HuH-7.5 (cell line): ENCODE results near the gene PLCB1.

Source experiments
- DNase-seq: peaks from one replicate; pipeline ENCODE4 v3.0.0; 2011; ENCODE audit warnings: low spot score

PLCB1 gene

GRCh38 chr20:8246716-8247115 is 114.7 kb downstream of the PLCB1 start:
- no peak for DNase-seq

DNA sequence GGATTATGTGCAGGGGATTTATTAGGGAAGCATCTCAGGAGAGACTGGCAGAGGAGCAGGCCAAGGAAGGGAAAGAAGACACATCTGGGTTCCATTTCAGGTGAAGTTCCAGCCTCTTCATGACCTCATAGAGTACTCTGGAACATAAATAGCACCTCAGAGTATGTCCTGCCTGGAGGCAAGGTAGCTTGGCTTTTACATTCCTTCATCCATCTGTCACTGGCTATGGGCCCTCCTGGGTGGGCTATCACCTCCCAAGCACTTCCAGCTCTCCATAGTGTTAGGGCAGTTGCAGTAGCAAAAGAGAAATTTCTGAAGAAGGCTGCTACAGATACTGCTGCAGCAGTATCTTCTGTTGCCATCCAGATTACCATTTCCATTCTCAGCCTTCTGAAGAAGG is 116.0 kb downstream of the PLCB1 start:
- no peak for DNase-seq

DNA sequence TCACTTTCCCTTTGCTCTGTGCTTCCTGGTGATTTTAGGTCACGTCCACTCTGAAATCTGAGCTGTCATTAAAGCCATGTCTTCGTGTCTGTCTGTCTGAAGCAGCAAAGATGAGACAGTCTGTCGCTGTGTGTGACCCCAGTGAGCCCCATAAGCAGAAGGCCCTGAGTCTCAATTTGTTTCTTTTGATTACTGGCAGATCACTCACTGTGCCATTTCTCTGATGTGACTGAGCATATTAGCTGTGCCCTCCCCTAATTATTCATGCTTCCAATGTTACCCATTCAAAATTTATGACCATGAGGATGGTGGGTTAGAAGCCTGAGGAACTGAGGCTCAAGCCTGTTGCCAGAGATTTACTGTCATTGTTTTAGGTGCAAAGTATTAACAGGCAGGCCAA is 117.6 kb downstream of the PLCB1 start:
- no peak for DNase-seq

GRCh38 chr20:8250539-8251200 is 118.6 kb downstream of the PLCB1 start:
- peak; percentile 19 for DNase-seq

DNA sequence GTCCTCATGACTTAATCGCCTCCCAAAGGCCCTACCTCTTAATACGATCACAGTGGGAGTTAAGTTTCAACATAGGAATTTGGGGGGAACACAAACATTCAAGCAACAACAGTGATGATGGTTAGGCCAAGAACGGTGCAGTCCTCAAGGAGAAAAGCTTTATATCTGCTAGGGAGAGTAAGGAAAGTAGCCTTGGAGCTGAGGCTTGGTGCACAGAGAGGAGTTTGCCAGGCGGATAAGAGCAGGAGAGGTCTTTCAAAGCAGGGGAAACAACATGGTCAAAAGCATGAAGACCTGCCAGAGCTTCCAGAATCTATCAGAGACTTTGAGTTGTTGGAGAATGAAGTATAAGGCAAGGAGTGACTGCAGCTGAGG is 119.1 kb downstream of the PLCB1 start:
- DNase-seq: no peak

DNA sequence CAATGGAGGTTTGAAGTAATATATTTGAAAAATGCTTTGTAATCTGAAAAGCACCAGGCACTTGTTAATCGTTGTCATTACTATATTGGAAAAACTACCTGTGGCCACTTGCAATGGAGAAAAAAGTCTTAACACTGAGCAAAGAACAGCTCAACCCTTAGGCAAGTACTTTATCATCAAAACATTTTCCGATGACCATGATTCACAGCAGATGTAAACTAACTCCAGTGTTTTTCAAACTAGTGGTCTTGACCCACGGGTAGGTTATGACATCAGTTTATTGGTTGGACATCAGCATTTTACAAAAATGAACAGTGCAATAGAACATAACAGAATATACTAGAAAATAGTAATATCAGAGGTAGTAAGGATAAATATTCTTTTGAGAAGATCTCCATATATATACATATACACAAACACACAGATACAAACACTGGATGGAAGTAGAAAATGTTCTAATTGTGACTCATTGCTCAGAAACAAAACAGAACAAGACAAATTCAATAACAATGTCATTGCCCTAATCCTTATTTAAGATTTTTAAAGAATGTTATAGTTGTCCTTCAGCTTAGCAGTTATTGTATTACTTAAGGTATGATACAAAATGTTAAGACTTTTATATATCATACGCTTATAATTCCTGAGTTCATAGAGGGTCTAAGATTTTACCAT is 123.0 kb downstream of the PLCB1 start:
- DNase-seq: no peak

DNA sequence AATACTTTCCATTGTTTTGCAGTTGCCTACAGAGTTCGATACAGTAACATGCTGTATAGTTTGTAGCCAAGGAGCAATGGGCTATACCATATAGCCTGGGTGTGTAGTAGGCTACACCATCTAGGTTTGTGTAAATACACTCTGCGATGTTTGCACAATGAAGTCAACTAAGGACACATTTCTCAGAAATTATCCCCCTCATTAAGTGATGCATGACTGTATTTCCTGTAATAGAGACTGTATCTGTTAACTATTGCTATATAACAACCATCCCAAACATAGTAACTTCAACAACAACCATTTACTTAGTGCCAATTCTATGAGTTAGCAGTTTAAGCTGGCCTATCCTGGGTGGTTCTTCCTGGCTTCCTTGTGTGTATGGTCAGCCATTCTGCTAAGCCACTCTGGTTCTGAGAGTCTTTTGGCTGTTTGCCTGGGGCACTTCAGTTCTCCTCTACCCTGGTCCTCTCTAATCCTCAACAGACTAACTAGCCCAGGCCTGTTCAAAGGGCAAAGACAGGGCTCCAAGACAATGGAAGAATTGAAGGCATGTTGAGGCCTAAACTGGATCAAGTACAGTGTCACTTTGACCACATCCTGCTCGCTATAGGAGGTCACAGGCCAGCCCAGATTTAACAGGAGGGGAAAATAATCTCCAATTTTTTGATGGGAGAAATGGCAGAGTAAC is 124.0 kb downstream of the PLCB1 start:
- no peak for DNase-seq

DNA sequence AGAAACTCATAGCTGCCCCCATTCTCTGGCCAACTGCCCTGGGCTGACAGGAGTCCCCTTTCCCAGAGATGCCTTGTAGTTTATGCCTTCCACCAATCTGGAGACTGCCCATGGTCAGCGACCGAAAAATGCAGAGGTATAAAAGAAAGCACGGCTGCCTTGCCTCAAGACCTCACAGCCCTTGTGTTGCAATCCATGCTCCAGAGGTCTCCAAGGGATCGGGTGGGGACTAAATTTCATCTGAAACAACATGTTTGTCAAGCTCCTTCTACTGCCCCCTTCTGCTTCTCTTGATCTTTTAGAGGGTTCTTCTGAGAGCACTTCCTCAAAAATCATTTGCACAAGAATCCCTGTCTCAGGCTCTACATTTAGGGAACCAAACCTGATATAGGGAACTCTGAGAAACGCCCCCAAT is 128.8 kb downstream of the PLCB1 start:
- no peak for DNase-seq

DNA sequence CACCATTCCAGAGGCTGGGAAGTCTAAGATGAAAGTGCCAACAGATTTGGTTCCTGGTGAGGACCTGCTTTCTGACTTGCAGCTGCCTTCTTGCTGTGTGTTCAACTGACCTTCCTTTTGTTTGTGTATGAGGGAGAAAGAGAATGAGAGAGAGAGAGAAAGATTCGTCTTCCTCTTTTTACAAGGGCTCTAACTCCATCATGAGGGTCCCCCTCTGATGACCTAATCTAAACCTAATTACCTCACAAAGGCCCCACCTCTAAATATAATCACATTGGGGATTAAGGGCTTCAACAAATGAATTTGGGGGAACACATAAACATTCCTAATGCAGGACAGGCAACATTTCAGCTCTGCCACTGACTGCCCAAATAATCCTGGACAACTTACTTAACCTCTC is 130.7 kb downstream of the PLCB1 start:
- DNase-seq: no peak

GRCh38 chr20:8265588-8265987 is 133.5 kb downstream of the PLCB1 start:
- no peak for DNase-seq

DNA sequence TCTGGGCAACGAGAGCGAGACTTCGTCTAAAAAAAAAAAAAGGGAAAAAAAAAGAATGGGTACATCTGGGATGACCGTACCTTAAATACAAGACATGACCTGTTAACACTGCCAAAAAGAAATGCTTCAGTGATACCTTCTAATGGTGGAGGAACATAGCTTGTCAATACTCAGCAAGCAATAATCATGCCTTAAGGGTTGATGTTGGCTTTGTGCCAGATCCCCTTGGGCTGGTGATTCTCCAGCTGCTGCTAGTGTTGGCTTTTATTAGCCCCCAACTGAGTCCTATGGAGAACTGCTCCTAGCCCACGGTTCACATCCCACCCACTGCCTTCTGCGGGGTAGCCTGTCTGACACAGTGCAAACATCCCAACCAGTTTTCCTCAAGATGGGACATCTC is 134.9 kb downstream of the PLCB1 start:
- no peak for DNase-seq

DNA sequence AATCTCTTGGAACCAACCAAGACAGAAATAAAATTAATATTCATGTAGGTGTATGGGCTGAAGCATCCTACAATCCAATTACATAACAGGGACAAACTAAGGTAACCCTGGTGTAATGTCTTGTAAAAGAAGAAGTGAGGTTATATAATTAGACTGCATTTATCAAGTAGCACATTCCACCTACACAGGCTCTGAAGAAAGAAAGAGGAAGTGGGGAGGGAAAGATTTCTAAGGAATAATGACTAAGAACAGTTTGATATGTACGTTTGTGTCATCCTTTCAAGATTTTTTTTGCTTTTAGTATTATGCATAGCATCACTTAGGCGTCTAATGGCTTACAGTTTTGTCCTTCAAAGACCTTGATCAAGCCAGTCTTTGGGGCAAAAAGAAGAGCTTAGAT is 139.7 kb downstream of the PLCB1 start:
- DNase-seq: no peak

GRCh38 chr20:8272766-8273165 is 140.7 kb downstream of the PLCB1 start:
- DNase-seq: no peak

DNA sequence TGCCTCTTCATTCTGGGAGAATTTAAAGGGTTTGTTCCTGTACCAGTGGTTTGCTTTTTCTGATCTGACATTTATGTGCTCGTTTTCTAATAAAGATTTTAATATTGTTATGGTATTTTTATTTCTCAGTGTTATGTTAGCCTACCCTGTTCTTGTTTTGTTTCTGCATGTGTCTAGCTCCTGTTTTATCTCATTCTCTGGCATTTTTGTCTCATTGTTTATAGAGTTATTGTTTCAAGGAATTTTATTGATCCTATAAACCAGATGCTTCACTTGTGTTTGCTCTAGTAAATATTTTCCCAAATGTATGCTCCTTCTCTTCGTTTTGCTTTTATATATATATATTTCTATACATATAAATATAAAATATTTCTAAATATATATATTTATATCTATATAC is 152.8 kb downstream of the PLCB1 start:
- no peak for DNase-seq

GRCh38 chr20:8287340-8287739 is 155.3 kb downstream of the PLCB1 start:
- no peak for DNase-seq

DNA sequence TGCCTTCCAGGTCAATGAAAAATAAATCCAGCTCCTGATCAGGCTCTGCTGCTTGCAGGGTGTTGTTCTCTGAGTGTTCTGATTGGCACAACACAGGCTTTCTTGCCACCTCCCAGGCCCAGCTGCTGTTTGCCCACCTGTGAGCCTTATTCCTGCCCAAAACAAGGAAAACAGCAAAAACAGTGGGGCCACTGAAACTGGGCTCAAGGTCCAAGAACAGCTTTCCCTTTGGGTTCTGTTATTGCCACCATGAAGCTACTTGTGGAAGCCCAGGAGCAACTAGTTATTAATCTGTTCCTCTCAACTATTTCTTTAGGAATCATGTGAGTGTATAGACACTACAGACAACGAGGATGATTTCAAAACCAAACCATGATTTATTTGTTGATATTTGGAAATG is 159.1 kb downstream of the PLCB1 start:
- DNase-seq: no peak

DNA sequence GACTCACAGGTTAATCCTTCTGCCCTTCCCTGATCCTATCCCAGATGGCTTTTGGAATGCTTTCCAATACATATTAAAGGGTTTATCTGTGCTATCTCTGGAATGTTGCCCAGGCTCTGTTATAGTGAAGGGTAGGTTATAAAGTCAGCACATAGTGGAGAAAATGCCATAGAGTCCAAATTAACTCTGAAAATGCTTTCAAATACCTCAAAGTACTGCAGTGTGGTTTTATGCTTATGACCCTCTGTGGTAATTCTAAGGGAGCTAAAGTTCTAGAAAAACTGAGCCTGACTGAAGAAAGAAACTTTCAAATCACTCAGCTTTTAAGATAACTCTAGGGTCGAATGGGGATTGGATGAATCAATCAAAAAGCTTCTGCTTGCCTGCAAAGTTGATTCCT is 159.8 kb downstream of the PLCB1 start:
- no peak for DNase-seq

- DNase-seq: no peak
Observed at GRCh38 chr20:8292793-8293192, 160.7 kb downstream of the PLCB1 start.

- no peak for DNase-seq
Observed at GRCh38 chr20:8293750-8294149, 161.7 kb downstream of the PLCB1 start.

DNA sequence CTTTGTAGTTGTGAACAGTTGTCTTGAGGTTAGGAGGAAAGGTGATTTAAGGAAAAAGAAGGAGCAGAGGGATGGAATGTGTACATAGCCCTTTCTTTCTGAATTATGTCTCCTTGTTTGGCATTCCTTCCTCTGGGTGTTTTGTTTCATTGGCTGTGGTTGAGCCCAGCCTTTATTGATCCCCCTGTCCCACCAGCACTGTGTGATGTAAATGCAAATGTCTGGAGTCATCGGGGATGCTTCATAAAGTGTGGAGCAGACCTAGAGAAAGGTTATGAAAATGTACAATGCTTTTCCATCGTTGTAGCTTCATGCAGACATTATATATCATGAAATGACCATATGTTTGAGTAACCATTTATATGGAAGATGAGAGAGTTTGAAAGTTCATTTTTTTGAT is 164.5 kb downstream of the PLCB1 start:
- no peak for DNase-seq

- DNase-seq: no peak
Observed at GRCh38 chr20:8298426-8299043, 166.5 kb downstream of the PLCB1 start.

DNA sequence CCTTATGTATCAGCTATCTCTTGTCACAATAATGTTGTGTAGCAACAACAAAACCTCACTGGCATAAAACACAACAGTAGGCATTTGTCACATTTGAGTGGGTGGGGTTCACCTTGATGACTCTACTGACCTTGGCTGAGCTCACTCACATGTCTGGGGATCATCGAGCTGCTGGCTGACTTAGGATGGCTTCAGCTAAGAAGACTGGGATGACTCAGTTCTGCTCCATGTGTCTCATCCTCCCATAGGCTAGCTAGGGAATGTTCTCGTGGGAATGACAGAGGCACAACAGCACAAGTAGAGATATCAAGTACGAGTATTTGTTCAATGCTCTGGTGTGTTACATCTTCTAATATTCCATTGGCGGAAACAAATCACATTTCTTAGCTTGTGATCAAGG is 167.9 kb downstream of the PLCB1 start:
- no peak for DNase-seq

DNA sequence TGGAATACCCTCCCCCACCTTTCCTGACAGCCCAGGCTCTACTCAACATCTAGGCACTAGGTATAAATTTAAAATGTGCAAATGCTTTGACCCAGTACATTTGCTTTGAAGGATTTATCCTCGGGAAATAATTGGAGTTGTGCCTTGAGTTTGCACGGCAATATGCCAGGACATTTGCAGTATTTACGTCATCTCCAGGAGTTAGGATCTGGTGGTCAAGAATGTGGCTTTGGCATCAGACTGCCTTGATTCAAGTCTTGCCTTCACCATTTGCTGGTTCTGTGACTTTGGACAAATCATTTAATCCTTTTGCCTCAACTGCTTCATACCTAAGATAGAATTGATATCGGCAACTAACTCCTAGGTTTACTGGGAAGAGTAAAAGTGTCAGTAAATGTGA is 169.6 kb downstream of the PLCB1 start:
- DNase-seq: no peak
